H9 (cell line): Measurements from ENCODE around the gene CAPN5. TPM values are rescaled to one million over a fixed set of nuclear protein-coding genes. Genes with fewer than 3 reads are reported as not detected.

Source experiments
- DNase-seq: peaks from one replicate; pipeline ENCODE4 v3.0.0-alpha.2; 2017
- H2AFZ ChIP-seq: one replicate; pipeline ENCODE4 v1.6.1; 2013; ENCODE audit warnings: mild to moderate bottlenecking, low read length, control low read depth, moderate library complexity
- H2AK5ac ChIP-seq: 2 replicates; pipeline ENCODE4 v1.6.1; 2013; ENCODE audit warnings: low read length, control low read depth, mixed read lengths; ENCODE audit not compliant: insufficient read length
- H2BK120ac ChIP-seq: one replicate; pipeline ENCODE4 v1.6.1; 2013; ENCODE audit warnings: low read depth, mild to moderate bottlenecking, low read length, control low read depth, inconsistent platforms; ENCODE audit not compliant: poor library complexity, severe bottlenecking
- H2BK12ac ChIP-seq: 2 replicates; pipeline ENCODE4 v1.6.1; 2013; ENCODE audit warnings: low read length, control low read depth, mixed read lengths, low read depth; ENCODE audit not compliant: insufficient read length
- H2BK15ac ChIP-seq: 2 replicates; pipeline ENCODE4 v1.6.1; 2013; ENCODE audit warnings: low read depth, low read length, control low read depth
- H2BK20ac ChIP-seq: one replicate; pipeline ENCODE4 v1.6.1; 2013; ENCODE audit warnings: low read depth, mild to moderate bottlenecking, low read length, control low read depth, inconsistent platforms; ENCODE audit not compliant: poor library complexity, severe bottlenecking
- H2BK5ac ChIP-seq: 2 replicates; pipeline ENCODE4 v1.6.1; 2013; ENCODE audit warnings: low read length, control low read depth, mixed read lengths; ENCODE audit not compliant: insufficient read length
- H3K14ac ChIP-seq: 2 replicates; pipeline ENCODE4 v1.6.1; 2013; ENCODE audit warnings: low read length, control low read depth; ENCODE audit not compliant: insufficient read depth
- H3K18ac ChIP-seq: 2 replicates; pipeline ENCODE4 v1.6.1; 2013; ENCODE audit warnings: low read depth, mild to moderate bottlenecking, mixed read lengths, low read length, control low read depth; ENCODE audit not compliant: insufficient read length
- H3K23ac ChIP-seq: 2 replicates; pipeline ENCODE4 v1.6.1; 2013; ENCODE audit warnings: low read length, control low read depth, mixed read lengths, low read depth; ENCODE audit not compliant: insufficient read length
- H3K23me2 ChIP-seq: 2 replicates; pipeline ENCODE4 v1.6.1; 2013; ENCODE audit warnings: low read depth, mild to moderate bottlenecking, mixed read lengths, low read length, control low read depth; ENCODE audit not compliant: insufficient read length, poor library complexity, severe bottlenecking
- H3K27ac ChIP-seq: 2 replicates; pipeline ENCODE4 v1.5.1; 2013; ENCODE audit warnings: low read length, control low read depth, mixed read lengths, low read depth; ENCODE audit not compliant: insufficient read length
- H3K27me3 ChIP-seq: 2 replicates; pipeline ENCODE4 v1.6.1; 2013; ENCODE audit warnings: low read length, control low read depth, inconsistent platforms; ENCODE audit not compliant: insufficient read depth
- H3K4ac ChIP-seq: 2 replicates; pipeline ENCODE4 v1.6.1; 2013; ENCODE audit warnings: low read depth, mild to moderate bottlenecking, control low read depth, inconsistent platforms, low read length, moderate library complexity
- H3K4me1 ChIP-seq: 2 replicates; pipeline ENCODE4 v1.6.1; 2013; ENCODE audit warnings: low read length, control low read depth, inconsistent platforms; ENCODE audit not compliant: insufficient read depth
- H3K4me2 ChIP-seq: 2 replicates; pipeline ENCODE4 v1.6.1; 2013; ENCODE audit warnings: low read length, control low read depth, mixed read lengths; ENCODE audit not compliant: insufficient read length, insufficient read depth
- H3K56ac ChIP-seq: 2 replicates; pipeline ENCODE4 v1.6.1; 2013; ENCODE audit warnings: low read depth, mild to moderate bottlenecking, mixed read lengths, low read length, control low read depth; ENCODE audit not compliant: insufficient read length
- H3K79me1 ChIP-seq: 2 replicates; pipeline ENCODE4 v1.6.1; 2013; ENCODE audit warnings: low read depth, mild to moderate bottlenecking, moderate library complexity, low read length, control low read depth, inconsistent platforms; ENCODE audit not compliant: insufficient read depth, poor library complexity, severe bottlenecking
- H3K79me2 ChIP-seq: 2 replicates; pipeline ENCODE4 v1.6.1; 2013; ENCODE audit warnings: low read length, control low read depth, inconsistent platforms; ENCODE audit not compliant: insufficient read depth
- H3K9ac ChIP-seq: 2 replicates; pipeline ENCODE4 v1.6.1; 2013; ENCODE audit warnings: low read length, control low read depth, mixed read lengths; ENCODE audit not compliant: insufficient read length; ENCODE audit errors: extremely low read depth
- H3K9me3 ChIP-seq: one replicate; pipeline ENCODE4 v1.6.1; 2013; ENCODE audit warnings: low read depth, low read length, inconsistent platforms; ENCODE audit not compliant: control insufficient read depth
- H3T11ph ChIP-seq: one replicate; pipeline ENCODE4 v1.6.1; 2013; ENCODE audit warnings: mild to moderate bottlenecking, low read length, control low read depth, inconsistent platforms
- H4K20me1 ChIP-seq: one replicate; pipeline ENCODE4 v1.6.1; 2013; ENCODE audit not compliant: control insufficient read depth, insufficient read length, insufficient read depth
- H4K5ac ChIP-seq: 2 replicates; pipeline ENCODE4 v1.6.1; 2013; ENCODE audit warnings: low read depth, mild to moderate bottlenecking, mixed read lengths, low read length, control low read depth; ENCODE audit not compliant: insufficient read length
- H4K8ac ChIP-seq: replicated peaks from 2 replicates; pipeline ENCODE4 v1.6.1; 2013; ENCODE audit warnings: low read length, control low read depth, mixed read lengths, low read depth; ENCODE audit not compliant: insufficient read length
- H4K91ac ChIP-seq: 2 replicates; pipeline ENCODE4 v1.6.1; 2013; ENCODE audit warnings: low read depth, mild to moderate bottlenecking, moderate library complexity, mixed read lengths, low read length, control low read depth; ENCODE audit not compliant: insufficient read length
- H3K27ac Mint-ChIP-seq, 3 experiments: 2 replicates in 2 of 3; 3 replicates in 1 of 3; pipeline ENCODE4 v1.8.0; 2020 to 2021; ENCODE audit warnings: mixed read lengths in 3 of 3, mild to moderate bottlenecking in 1 of 3, moderate library complexity in 1 of 3
- H3K27me3 Mint-ChIP-seq: 2 replicates; pipeline ENCODE4 v1.8.0; 2021; ENCODE audit warnings: low read depth, mild to moderate bottlenecking, moderate library complexity, mixed read lengths
- H3K36me3 Mint-ChIP-seq, 3 experiments: 2 replicates in 2 of 3; 3 replicates in 1 of 3; pipeline ENCODE4 v1.8.0; 2020 to 2021; ENCODE audit warnings: low read depth in 3 of 3, mixed read lengths in 3 of 3; ENCODE audit not compliant: insufficient read depth in 1 of 3
- H3K4me1 Mint-ChIP-seq, 2 experiments: 2 replicates each; pipeline ENCODE4 v1.8.0; 2020; ENCODE audit warnings: mixed read lengths in 2 of 2
- H3K4me3 Mint-ChIP-seq, 2 experiments: 2 replicates in 1 of 2; 3 replicates in 1 of 2; pipeline ENCODE4 v1.8.0; 2020 to 2021; ENCODE audit warnings: mild to moderate bottlenecking in 2 of 2, mixed read lengths in 2 of 2, moderate library complexity in 1 of 2
- H3K9me3 Mint-ChIP-seq, 2 experiments: 2 replicates in 1 of 2; 3 replicates in 1 of 2; pipeline ENCODE4 v1.8.0; 2020; ENCODE audit warnings: mild to moderate bottlenecking in 2 of 2, mixed read lengths in 2 of 2, moderate library complexity in 1 of 2
- CTCF ChIP-seq: fragments of 200-600 bp; sonication (generic); conservative IDR thresholded peaks from 3 replicates; pipeline ENCODE4 v1.8.0; 2021; ENCODE audit warnings: antibody characterized with exemption, mild to moderate bottlenecking
- WGBS: extraction: QIAGEN DNeasy Blood & Tissue Kit; methylation state at CpG from one replicate; pipeline ENCODE4 v1.1.7; 2013; ENCODE audit warnings: missing lambda C conversion rate, low lambda C conversion rate, mixed read lengths; ENCODE audit not compliant: insufficient read length; ENCODE audit errors: extremely low coverage; 5-methylcytosine and 5-hydroxymethylcytosine counted together
- total RNA-seq: library from RNA; stranded (reverse); gene quantifications from 2 replicates; pipeline ENCODE4 v1.2.1, GENCODE V29; 2021

CAPN5 gene
- total RNA-seq, 1 experiment from 2014 or later: 16.7 TPM

DNA sequence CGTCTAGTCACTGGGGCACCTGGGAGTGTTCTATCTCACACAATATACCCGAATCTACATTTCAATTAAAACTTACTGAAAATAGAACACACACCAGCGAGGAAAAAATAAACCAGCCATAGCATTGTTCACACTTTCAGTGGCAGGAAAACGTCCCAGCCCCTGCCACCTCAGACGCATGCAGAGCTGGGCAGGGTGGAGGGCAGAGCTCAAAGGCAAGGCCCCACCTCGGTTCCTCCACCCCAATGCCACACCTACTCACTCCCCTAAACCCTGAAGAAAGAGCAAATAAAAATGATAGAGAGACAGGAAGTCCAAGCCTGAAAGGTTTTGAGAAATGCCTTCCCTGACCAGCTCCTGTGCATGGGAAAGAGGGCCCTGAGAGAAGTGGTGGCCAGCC lies 17.7 kb upstream of the CAPN5 start:
- Histone ChIP-seq H3K23ac (no peak overlapping the region), H3K9me3 (no peaks in the 10 kb centered on the region), H2BK5ac (no peak overlapping the region), H3K27me3 (peaks cover 2% of the 10 kb centered on the region; the same call in 1 of the 2 replicates), H4K5ac (no peak overlapping the region), H4K91ac (no peak overlapping the region), H3K9ac (no peak overlapping the region), H2BK120ac (no peak overlapping the region), H3T11ph (no peak overlapping the region), H3K14ac (no peak overlapping the region), H2BK20ac (no peak overlapping the region), H2AK5ac (no peak overlapping the region), H3K79me1 (no peaks in the 10 kb centered on the region), H3K79me2 (no peaks in the 10 kb centered on the region), H3K23me2 (no peaks in the 10 kb centered on the region), H2BK12ac (no peak overlapping the region), H3K4me1 (no peaks in the 10 kb centered on the region), H2BK15ac (no peak overlapping the region), H2AFZ (no peak overlapping the region), H3K4ac (no peak overlapping the region), H3K56ac (no peak overlapping the region), H4K8ac (no peak overlapping the region), H4K20me1 (no peaks in the 10 kb centered on the region), H3K18ac (no peak overlapping the region), H3K4me2 (no peak overlapping the region), H3K27ac (no peak overlapping the region)
- peaks cover 18 to 23% of the 10 kb centered on the region in 2 experiments for H3K4me1 Mint-ChIP-seq
- DNase-seq: no peak
- TF ChIP-seq CTCF: no peak
- no peak overlapping the region for H3K4me3 Mint-ChIP-seq
- peak overlapping the region; percentile 47 to 93 (median 68); a peak in 2 of 7 replicates for H3K27ac Mint-ChIP-seq
- peaks cover 11 to 12% of the 10 kb centered on the region in 2 experiments; a peak in 4 of 5 replicates for H3K9me3 Mint-ChIP-seq
- no CpG with 5 or more reads among the region's 6 CpGs for WGBS
- peaks cover 14% of the 10 kb centered on the region for H3K27me3 Mint-ChIP-seq
- H3K36me3 Mint-ChIP-seq: no peaks in the 10 kb centered on the region; a peak in 1 of 7 replicates
